GM18511 (cell line): ENCODE data around the gene PLEKHN1.
"Not testable (repeated sequence)": the region's sequence is repeated elsewhere in the genome, so short reads cannot be mapped to it uniquely, and the experiment has no call there.

ENCODE experiments used
- ATAC-seq: cut with Tn5 transposase; IDR thresholded peaks from one replicate; pipeline ENCODE4 v1.9.1; 2021; ENCODE audit warnings: mild to moderate bottlenecking, moderate library complexity; ENCODE audit not compliant: unreplicated experiment

PLEKHN1 gene

GRCh38 chr1:941588-942383, 24.5 kb upstream of the PLEKHN1 start:
- no peak for ATAC-seq

DNA sequence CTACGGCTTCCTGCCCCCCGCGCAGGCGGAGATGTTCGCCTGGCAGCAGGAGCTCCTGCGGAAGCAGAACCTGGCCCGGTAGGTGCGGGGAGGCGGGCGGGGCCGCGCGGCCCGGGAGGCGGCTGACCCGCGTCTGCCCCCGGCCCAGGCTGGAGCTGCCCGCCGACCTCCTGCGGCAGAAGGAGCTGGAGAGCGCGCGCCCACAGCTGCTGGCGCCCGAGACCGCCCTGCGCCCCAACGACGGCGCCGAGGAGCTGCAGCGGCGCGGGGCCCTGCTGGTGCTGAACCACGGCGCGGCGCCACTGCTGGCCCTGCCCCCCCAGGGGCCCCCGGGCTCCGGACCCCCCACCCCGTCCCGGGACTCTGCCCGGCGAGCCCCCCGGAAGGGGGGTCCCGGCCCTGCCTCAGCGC, 23.9 kb upstream of the PLEKHN1 start:
- no peak for ATAC-seq

- ATAC-seq: no peak
Observed at GRCh38 chr1:942864-943533, 23.3 kb upstream of the PLEKHN1 start.

DNA sequence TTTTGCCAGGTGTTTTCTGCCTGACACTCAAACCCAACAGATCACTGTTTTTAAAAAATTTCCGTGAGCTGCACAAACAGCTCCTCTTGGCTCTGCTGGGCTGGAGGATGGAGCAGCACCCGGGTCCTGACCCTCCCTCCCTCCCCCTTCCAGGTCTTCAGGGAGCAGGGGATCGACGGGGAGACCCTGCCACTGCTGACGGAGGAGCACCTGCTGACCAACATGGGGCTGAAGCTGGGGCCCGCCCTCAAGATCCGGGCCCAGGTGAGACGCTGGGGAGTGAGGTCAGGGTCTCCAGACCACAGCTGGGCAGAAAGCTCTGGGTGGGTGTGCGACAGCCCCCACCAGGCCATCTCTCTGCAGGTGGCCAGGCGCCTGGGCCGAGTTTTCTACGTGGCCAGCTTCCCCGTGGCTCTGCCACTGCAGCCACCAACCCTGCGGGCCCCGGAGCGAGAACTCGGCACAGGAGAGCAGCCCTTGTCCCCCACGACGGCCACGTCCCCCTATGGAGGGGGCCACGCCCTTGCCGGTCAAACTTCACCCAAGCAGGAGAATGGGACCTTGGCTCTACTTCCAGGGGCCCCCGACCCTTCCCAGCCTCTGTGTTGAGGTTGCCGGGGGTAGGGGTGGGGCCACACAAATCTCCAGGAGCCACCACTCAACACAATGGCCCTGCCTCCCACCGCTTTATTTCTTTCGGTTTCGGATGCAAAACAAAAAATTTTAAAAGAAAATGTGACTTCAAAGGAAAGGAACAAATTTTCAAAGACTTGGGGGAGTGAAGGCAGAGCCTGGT, 22.5 kb upstream of the PLEKHN1 start:
- ATAC-seq: no peak

- no peak for ATAC-seq
Observed at GRCh38 chr1:944341-945325, 21.6 kb upstream of the PLEKHN1 start.

DNA sequence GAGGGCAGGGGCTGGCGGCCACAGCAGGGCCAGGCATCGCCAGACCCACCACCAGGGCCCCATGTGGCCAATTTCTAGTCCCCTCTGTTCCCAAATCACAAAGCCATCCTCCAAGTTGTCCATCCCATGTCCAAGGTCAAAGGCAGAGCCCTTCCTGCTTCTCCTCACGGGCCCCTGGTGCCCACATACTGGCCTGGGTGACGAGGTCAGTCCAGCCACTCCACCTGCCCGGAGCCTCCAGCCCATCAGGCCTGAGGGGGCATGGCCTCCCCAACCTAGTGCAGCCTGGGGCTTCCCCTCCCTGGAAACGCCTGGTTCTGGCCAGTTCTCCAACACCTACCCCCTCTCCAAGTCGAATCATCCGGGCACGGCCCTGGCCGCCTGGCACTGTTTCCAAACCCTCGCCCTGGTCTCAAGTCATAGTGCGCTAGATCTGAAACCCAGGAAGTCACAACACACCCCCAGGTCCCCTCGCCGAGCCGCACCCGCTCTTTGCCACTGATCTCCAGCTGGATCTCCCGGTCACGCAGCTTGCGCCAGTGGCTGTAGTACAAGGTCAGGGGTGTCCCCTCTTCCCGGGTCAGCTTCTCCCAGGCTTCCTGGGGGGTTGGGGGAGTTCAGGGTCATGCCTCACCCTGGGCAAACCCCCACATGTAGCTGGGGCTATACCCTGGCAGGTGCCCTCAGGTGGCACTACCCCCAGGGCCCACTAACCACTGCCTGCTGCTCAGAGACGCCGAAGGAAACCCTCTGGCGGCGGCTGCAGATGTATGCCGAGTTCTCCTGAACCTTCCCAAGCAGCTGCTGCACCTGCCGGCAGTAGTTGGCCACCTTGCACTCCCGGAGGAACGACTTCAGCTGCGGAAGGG, 20.4 kb upstream of the PLEKHN1 start:
- no peak for ATAC-seq

- not testable (repeated sequence) for ATAC-seq
Observed at GRCh38 chr1:946811-947210, 19.5 kb upstream of the PLEKHN1 start.

GRCh38 chr1:947958-948357, 18.3 kb upstream of the PLEKHN1 start:
- no peak for ATAC-seq

- no peak for ATAC-seq
Observed at GRCh38 chr1:950268-950667, 16.0 kb upstream of the PLEKHN1 start.

GRCh38 chr1:950881-951280, 15.4 kb upstream of the PLEKHN1 start:
- no peak for ATAC-seq

DNA sequence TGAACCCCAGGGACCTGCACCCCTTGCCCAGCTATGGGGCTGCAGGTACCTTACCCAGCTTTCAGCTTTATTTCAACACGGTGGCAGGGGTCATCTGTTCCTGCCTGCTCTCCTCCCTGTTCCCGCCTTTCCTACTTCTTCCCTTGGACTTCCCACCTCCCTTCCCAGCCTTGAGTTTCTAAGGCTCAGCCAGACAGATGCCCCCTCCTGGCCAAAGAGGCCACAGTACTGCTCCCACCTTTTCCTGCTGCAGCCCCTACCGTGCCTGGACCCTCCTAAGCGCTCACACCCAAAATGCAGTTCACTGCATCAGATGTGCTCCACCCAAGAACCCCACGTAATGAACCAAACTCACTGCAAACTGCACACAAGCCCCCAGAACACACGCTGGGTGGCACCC, 14.9 kb upstream of the PLEKHN1 start:
- no peak for ATAC-seq

GRCh38 chr1:952201-952600, 14.1 kb upstream of the PLEKHN1 start:
- ATAC-seq: no peak

DNA sequence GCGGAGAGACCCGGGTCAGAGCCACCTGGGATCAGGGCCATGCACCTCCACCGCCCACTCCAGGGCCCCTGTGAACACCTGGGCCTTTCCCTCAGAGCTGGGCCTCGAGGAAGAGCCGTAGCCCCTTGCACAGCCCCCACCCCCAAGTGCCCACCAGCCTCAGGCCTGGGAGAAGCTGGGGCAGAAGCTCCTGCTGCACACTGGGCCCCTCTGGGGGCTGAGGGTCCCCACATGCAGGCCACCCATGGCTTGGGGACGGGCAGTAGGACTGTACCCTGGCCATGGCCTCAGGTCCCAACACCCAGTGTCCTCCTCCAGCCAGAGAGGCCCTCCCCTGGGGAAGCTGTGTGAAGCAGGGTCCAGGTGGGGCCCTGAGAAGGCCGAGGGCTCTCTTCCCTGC, 13.7 kb upstream of the PLEKHN1 start:
- ATAC-seq: no peak

DNA sequence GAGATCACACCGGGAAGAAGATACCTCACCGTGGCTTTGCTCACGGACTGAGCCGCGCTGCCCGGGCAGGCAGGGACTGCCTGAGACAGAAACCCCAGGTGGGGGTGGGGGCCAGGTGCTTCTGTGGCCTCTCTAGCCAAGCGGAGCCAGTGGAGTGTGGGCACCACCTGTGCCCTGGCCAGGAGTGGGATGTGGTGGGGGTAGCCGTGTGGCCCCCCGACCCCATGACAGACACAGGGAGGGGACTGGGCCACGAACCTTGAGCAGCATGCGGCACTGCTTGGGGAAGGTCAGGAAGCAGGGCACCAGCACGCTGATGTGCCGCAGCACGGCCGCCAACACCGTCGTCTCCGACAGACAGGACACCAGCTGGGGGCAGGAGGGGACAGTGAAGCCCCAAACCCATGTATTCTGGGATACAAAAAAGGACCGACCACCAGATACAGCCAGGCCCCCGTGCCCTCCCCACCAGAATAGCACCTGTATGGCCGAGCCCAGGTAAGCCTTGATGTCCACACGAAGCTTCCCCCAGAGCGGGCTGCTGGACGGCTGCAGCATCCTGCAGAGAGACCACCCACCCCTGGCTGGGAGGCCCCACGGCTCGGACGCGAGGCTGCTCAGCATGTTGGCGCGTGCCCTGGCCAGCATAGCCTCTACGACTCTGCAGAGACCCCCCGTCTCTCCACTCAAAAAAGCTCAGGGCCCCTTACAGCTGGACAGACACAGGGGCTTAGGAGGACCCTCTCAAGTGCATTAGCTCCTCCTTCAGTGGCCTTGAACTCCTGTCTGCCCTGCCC, 12.6 kb upstream of the PLEKHN1 start:
- ATAC-seq: no peak

DNA sequence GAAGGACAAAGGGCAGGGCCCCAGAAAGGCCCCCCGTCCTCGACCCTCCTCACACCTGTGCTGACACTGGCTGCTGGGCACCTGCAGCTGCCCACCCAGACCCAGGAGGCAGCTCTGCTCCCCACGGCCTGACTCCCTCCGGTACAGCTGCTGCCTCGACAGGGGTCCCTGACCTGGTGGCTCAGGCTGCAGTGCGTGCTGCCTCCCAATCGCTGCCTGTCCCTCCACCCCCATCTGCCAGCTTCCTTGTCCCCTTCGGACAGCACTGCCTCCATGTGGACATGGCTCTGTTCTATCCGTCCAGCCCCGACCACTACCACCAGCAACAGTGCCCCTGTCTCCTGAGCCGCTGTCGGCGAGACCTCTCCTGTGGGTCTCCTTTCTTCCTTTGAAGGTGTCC, 11.4 kb upstream of the PLEKHN1 start:
- ATAC-seq: no peak

DNA sequence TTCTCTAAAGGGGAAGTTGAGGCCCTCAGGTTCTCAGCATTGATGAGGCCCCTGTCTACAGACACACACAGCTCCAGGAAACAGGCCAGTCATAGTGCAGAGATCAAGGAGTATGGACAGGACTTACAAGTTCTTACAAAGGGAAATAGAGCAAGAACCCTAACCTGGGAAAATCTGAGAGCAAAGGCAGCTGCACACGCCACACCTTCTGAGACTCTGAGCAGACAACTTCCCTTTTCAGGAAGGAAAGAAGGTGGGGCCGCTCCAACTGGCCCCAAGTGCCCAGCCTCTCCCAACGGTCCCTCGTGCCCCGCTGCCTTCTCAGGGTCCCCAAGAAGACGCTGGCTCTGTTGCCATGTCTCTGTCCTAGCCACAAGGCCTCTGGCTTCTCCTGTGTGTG, 10.8 kb upstream of the PLEKHN1 start:
- ATAC-seq: no peak

- no peak for ATAC-seq
Observed at GRCh38 chr1:956636-957035, 9.6 kb upstream of the PLEKHN1 start.

GRCh38 chr1:958823-959730, 7.2 kb upstream of the PLEKHN1 start, which contains the start of gene NOC2L:
NOC2L (minus strand) TSS chr1:959256; CDS start chr1:959240, 16 bp downstream.
- ATAC-seq: peak; percentile 71
